Umbilical cord (tissue), 2 donors: ENCODE results near the gene LRP11. TPM values are rescaled to one million over a fixed set of nuclear protein-coding genes. Genes with fewer than 3 reads are reported as not detected.
A peak's percentile ranks its signal among the peaks of the same experiment; 100 is the strongest.
"Not testable (repeated sequence)": the region's sequence is repeated elsewhere in the genome, so short reads cannot be mapped to it uniquely, and the experiment has no call there.

Experiments
- DNase-seq: peaks from one replicate; pipeline ENCODE4 v3.0.0-alpha.2; 2015; ENCODE audit warnings: low spot score
- total RNA-seq: library from RNA; depleted of rRNA; stranded (reverse); fragments of >200 nt; gene quantifications from one replicate; pipeline ENCODE4 v1.2.3, GENCODE V29; 2014; ENCODE audit warnings: low replicate concordance; ENCODE audit not compliant: insufficient read depth

LRP11 gene
- total RNA-seq, 1 donor from 2014 or later: 21.7 TPM

DNA sequence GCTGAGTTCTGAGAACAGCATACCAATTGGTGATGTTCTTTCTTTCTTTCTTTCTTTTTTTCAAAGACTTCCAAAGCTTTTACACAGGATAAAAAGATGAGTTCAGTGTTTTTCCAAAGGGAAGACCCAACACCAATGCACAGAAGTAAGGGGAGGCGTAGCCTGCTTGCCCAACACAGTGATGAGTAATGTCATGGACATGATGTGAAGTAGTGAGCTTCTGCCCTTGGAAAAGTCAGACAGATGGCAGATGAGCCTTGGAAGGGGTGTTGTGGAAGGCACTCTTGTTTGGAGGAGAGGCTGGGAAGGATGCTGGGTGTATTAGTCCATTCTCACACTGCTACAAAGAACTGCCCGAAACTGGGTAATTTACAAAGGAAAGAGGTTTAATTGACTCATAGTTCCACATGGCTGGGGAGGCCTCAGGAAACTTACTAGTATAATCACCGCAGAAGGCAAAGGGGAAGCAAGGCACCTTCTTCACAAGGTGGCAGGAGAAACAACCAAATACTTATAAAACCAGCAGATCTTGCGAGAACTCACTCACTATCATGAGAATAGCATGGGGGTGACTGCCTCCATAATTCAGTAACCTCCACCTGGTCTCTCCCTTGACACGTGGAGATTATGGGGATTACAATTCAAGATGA lies 12.6 kb downstream of the LRP11 start:
- DNase-seq: no peak

DNA sequence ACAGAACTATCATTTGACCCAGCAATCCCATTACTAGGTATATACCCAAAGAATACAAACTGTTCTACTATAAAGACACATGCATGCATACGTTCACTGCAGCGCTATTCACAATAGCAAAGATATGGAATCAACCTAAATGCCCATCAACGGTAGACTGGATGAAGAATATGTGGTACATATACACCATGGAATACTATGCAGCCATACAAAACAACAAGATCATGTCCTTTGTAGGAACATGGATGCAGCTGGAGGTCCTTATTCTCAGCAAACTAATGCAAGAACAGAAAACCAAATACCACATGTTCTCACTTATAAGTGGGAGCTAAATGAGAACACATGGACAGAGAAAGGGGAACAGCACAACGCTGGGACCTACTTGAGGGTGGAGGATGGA lies 15.8 kb downstream of the LRP11 start:
- not testable (repeated sequence) for DNase-seq

- no peak for DNase-seq
Measured at GRCh38 chr6:149847939-149848267, 16.3 kb downstream of the LRP11 start.

- DNase-seq: no peak
Measured at GRCh38 chr6:149846321-149846720, 17.8 kb downstream of the LRP11 start.

- no peak for DNase-seq
Measured at GRCh38 chr6:149845549-149845948, 18.6 kb downstream of the LRP11 start.

- no peak for DNase-seq
Measured at GRCh38 chr6:149844480-149844879, 19.7 kb downstream of the LRP11 start.

DNA sequence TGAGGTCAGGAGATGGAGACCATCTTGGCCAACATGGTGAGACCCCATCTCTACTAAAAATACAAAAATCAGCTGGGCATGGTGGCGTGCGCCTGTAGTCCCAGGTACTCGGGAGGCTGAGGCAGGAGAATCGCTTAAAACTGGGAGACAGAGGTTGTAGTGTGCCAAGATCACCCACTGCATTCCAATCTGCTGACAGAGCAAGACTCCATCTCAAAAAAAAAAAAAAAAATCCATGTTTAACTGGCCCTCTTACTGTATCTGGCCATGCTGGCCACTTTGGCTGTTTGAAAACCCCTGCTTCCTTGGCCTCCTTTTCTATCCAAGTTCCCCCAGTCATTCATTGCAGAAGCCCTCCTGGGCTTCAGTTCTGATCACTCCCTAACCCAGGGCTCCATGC lies 20.1 kb downstream of the LRP11 start:
- DNase-seq: not testable (repeated sequence)

DNA sequence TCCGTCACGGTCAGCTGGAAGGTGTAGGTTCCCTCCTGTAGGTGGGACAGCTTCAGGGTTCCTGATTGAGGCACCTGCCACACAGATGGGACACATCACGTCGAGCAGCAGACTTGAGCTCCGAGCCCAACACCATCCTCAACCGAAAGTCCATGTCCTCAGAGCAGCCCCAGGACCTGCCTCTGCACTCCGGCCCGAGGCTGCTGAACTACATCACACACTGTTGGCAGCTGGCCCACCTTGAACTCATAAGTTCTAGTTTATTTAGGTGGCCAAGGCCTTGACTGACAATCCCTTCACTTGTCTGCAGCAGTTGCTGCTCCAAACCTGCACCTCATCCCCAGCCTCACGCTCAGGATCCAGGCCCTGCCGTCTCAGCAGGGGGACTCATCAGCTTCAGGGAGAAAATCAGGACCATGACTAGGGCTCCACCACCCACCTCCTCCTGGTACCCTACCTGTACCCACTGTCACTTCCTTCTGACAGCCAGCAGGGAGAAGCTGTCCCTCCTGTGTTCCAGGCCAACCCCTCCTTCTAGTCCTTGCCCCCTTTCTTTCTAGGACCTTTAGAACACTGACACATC lies 21.0 kb downstream of the LRP11 start:
- no peak for DNase-seq

DNA sequence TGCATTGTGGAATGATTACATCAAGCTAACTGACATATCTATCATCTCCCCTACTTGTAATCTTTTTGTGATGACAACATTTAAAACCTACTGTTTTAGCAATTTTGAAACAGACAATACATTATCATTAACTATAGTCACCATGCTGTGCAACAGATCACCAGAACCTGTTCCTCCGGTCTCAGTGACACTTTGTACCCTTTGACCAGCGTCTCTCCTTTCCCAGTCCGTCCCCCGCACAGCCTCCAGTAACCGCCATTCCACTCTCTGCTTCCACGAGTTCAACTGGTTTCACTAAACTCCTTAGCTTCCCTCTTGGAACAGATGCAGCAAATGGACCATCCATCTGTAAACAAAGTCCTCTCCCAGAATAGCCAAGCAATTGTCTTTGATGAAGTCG lies 21.8 kb downstream of the LRP11 start:
- no peak for DNase-seq

- peak; percentile 56 for DNase-seq
Measured at GRCh38 chr6:149840345-149841075, 23.6 kb downstream of the LRP11 start.

DNA sequence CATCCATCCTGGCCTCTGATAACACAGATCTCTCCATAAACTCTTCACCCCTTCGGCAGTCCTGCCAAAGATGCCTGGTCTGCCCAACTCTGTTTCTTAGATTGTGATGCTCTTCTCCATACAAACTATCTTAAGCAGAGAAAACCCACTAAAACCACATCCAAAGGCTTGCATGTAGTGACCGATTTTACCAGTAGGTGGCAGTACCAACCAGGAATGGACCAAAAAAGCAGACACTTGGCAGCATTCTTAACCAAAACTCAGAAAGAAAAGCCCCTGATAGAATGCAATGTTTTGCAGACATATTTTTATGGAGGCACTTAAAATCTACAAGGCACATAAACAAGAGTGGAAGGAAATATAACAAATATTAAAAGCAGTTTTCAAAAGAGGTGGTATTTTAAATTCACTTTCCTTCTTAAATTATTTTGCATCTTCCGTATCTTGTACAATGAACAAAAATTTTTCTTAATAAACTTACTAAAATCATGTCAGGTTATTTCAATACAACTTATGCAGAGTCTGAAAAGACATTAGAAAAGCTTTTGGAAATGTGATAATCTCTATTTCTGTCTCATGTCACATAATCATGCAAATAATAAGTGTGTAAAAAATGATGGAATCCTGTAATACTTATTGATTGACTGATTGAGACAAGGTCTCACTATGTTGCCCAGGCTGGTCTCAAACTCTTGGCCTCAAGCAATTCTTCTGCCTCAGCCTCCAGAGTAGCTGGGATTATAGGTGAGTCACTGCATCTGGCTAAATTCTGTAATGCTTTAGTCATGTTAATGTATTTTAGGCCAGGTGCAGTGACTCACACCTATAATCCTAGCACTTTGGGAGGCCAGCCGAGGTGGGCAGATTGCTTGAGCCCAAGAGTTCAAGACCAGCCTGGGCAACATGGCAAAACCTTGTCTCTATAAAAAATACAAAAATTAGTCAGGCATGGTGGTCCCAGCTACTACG lies 29.4 kb downstream of the LRP11 start:
- DNase-seq: peak; percentile 83

- DNase-seq: no peak
Measured at GRCh38 chr6:149833651-149834050, 30.5 kb downstream of the LRP11 start.

DNA sequence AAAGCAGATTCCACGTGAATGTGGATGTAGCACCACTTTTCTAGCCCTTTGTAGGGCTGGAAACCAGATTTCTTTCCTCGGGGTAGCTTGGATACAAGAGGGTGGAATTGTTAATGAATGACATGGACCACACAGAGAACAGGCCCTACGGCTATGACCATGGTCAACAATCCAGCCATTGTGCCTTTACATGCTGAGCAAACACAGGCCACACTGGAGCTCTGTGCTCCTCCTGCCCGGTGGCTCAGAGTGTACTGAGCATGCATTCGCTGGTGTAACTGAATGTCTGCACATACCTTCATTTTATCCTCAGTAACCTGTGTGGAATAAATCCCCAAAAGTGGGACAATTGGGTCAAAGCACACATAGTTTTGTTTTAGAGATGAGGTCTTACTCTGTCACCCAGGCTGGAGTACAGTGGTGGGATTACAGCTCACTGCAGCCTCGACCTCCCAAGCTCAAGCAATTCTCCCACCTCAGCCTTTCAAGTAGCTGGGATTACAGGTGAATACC lies 32.8 kb downstream of the LRP11 start:
- DNase-seq: no peak

DNA sequence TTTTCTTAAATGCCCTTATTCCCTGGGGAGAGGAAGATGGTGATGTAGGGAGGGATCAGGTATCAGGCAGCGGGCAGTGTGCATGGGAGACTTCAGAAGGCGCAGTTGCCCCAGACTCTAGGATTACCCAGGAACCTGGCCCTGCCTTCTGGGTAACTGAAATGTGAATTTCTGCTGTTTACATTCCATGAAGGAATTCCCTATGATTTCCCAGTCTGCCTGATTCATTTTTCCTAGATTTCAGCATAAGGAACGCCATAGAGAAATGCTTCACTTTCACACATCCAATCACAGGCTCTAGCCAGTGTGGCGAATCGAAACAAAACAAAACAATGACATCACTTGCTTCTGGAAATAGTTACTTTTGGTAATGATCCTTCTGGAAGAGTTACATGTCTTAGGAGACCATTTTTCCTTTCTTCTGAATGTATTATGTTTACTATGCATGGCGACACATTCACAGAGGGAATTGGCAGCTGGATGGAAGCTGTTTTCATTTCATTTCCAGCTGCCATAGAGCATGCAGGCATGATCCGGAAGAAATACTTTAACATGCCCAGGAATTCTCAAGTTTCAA lies 33.3 kb downstream of the LRP11 start:
- DNase-seq: no peak

- DNase-seq: no peak
Measured at GRCh38 chr6:149825292-149825691, 38.9 kb downstream of the LRP11 start.

- no peak for DNase-seq
Measured at GRCh38 chr6:149823013-149823412, 41.1 kb downstream of the LRP11 start.

DNA sequence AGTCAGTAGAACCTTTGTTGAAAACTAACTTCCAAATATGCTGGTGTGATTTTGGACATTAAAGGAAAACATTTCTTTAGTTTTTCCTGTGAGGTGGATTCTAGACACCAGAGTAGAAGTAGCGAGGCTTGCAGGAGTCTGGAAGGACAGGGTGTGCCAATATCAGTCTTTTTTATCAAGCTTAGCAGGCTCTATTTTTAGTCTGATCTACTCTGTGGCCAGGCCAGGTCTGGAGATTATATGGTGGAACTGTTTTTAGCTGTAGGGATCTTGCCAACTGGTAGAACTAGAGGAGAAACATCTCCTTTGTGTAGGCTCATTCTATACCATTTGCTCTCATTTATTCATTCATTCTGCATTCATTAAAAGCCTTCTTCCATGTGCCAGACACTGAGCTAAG lies 42.7 kb downstream of the LRP11 start:
- peak; percentile 8 for DNase-seq

DNA sequence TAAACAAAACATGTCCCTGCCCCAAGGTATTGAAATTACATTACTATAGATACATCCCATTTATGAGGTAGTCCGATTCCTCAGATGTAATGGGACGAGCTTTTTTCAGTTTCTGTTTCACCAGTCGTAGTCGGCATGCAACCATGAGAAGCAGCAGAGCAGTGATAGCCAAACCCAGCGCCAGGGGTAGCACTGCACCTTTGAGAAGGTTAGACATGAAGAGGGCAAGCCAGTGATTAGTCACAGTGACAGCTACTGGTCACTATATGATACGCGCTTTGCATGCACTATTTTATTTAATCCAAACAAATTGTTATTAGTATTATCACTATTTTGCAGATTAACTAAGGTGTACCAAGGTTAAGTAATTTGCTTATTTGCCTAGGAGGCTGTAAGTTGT lies 43.7 kb downstream of the LRP11 start:
- DNase-seq: no peak

- DNase-seq: no peak
Measured at GRCh38 chr6:149815788-149816187, 48.4 kb downstream of the LRP11 start.

DNA sequence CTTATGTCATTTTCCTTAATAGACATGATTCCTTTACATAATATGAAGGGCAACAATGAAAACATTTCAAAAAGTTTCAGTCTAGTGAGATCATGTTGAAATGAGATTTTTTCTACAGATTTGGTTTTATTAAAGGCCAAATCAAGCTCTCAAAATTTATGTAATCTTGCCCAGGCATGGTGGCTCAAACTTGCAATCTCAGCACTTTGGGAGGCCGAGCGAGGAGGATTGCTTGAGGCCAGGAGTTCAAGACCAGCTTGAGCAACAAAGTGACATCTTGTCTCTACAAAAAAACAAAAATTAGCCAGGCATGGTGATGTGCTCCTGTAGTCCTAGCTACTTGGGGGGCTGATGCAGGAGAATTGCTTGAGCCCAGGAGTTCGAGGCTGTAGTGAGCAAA lies 50.8 kb downstream of the LRP11 start:
- no peak for DNase-seq

DNA sequence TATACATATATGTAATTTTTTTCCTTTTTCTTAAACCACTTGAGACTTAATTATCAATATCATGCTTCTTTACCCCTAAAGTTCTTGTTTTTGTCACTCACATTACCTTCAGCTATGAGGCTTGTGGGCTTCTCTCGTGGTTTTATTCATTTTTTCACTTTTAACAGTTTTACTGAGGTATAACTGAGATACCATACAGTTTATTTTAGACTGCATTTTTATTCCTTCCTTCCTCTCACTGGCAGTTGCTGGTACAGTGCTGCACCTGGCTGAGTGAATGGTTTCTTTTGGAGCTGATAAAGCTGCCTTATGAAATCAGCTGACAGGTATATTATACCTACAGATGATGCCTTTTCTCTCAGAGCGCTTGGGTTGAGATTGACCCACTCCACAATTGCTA lies 54.4 kb downstream of the LRP11 start:
- DNase-seq: no peak
